ENCODE data around the gene INSC.

The INSC gene

DNA sequence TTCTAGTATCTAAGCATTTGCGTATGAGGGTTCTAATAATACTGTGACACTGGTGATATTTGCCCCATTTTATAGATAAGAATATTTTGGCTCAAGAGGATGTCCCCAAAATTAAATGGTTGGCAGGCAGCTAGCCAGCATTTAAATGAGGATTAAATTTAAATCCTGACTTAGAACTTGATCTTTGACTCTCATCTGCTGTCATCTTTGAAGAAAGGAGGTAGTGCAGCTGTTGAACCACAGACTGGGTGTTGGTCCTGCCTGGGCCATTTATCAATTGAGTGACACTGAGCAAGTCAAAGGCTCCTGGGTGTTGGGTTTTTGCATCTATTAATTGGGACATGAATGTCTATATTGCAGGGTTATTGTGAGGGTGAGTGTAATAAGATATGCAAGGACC lies 112.3 kb downstream of the INSC start:
- Histone ChIP-seq H3K27me3 (ENCODE audit: low read depth, low read length) (no peaks in the 10 kb centered on the region), H3K4me3 (ENCODE audit: low read depth in 1 of 2, low read length in 2 of 2) (no peak overlapping the region), H3K36me3 (ENCODE audit: control insufficient read depth in 1 of 2, insufficient read depth in 2 of 2, low read length in 2 of 2) (no peaks in the 10 kb centered on the region), H3K4me1 (ENCODE audit: control insufficient read depth in 1 of 2, insufficient read depth in 2 of 2, low read length in 2 of 2) (peaks cover 0 to 7% of the 10 kb centered on the region in 2 donors), H3K27ac (ENCODE audit: low read length) (no peak overlapping the region), H3K9me3 (ENCODE audit: control insufficient read depth in 1 of 2, low read length in 2 of 2) (no peaks in the 10 kb centered on the region)

- H3K36me3 ChIP-seq (ENCODE audit: control insufficient read depth in 1 of 2, insufficient read depth in 2 of 2, low read length in 2 of 2), result no peaks in the 10 kb centered on the region
- H3K9me3 ChIP-seq (ENCODE audit: control insufficient read depth in 1 of 2, low read length in 2 of 2), result no peaks in the 10 kb centered on the region
- no peaks in the 10 kb centered on the region for H3K27me3 ChIP-seq (ENCODE audit: low read depth, low read length)
- H3K27ac ChIP-seq (ENCODE audit: low read length), result no peak overlapping the region
- H3K4me3 ChIP-seq (ENCODE audit: low read depth in 1 of 2, low read length in 2 of 2), result no peak overlapping the region
- H3K4me1 ChIP-seq (ENCODE audit: control insufficient read depth in 1 of 2, insufficient read depth in 2 of 2, low read length in 2 of 2), result peaks cover 0 to 2% of the 10 kb centered on the region in 2 donors
Observed at GRCh38 chr11:15228331-15228849, 113.7 kb downstream of the INSC start.

DNA sequence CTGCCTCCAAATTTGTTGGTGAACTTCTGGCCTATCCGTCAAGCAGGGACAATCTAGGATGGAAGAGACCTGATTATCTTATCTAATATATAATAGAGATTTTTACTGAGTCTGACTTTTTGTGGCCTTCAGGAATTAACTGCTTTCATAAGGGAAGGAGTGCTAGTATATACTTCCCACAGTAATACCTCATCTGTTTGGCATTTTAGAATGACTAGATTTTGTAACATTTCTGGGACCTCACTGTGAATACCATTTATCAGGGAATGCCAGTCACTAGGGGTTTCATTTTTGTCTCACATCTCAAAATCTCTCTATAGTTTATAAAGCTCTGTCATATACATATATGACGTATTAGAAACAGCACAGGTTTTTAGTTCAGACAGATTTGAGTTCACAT lies 114.3 kb downstream of the INSC start:
- Histone ChIP-seq H3K27ac (ENCODE audit: low read length) (no peak overlapping the region), H3K36me3 (ENCODE audit: control insufficient read depth in 1 of 2, insufficient read depth in 2 of 2, low read length in 2 of 2) (no peaks in the 10 kb centered on the region), H3K4me1 (ENCODE audit: control insufficient read depth in 1 of 2, insufficient read depth in 2 of 2, low read length in 2 of 2) (no peaks in the 10 kb centered on the region), H3K4me3 (ENCODE audit: low read depth in 1 of 2, low read length in 2 of 2) (no peak overlapping the region), H3K27me3 (ENCODE audit: low read depth, low read length) (no peaks in the 10 kb centered on the region), H3K9me3 (ENCODE audit: control insufficient read depth in 1 of 2, low read length in 2 of 2) (no peaks in the 10 kb centered on the region)

- Histone ChIP-seq H3K36me3 (ENCODE audit: control insufficient read depth in 1 of 2, insufficient read depth in 2 of 2, low read length in 2 of 2) (no peaks in the 10 kb centered on the region), H3K9me3 (ENCODE audit: control insufficient read depth in 1 of 2, low read length in 2 of 2) (no peaks in the 10 kb centered on the region), H3K27me3 (ENCODE audit: low read depth, low read length) (no peaks in the 10 kb centered on the region), H3K4me1 (ENCODE audit: control insufficient read depth in 1 of 2, insufficient read depth in 2 of 2, low read length in 2 of 2) (no peaks in the 10 kb centered on the region), H3K27ac (ENCODE audit: low read length) (no peak overlapping the region), H3K4me3 (ENCODE audit: low read depth in 1 of 2, low read length in 2 of 2) (no peak overlapping the region)
Observed at GRCh38 chr11:15232496-15232895, 117.8 kb downstream of the INSC start.

DNA sequence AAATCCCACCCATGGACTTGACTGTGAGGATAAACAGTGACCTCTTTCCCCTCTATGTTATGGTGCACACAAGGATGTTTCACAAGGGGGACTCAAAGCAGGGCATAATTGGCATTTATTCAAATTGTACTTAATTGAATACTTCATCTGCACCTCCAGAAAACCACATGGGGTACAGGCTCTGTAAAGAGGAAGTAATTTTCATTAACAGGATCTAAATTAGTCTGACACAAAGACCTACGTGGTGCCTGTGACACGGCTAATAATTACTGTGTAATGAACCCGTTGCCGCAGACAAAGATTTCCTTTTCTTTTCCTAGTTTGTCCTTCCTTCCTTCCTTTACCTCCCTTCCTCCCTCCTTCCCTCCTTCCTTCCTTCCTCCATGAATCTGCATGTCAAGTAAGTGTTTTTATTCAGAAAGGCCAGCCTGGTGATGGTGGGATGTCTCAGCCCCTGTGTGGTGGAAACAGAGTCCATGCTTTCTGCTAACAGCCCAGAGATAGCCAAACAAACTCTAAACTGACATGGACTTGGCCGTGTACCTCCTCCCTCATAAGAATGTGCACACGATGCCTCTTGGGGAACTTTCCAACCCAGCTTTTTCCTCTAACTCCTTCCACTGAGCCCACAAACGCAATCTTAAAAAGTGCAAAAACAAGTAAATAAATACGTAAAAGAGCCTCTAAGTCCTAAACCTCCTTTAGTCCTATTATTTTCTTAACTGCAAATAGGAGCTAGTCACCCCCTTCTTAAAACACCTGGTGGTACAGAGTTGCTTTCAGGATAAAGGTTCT lies 118.8 kb downstream of the INSC start:
- H3K9me3 ChIP-seq (ENCODE audit: control insufficient read depth in 1 of 2, low read length in 2 of 2), result peaks cover 0 to 3% of the 10 kb centered on the region in 2 donors
- H3K36me3 ChIP-seq (ENCODE audit: control insufficient read depth in 1 of 2, insufficient read depth in 2 of 2, low read length in 2 of 2), result no peaks in the 10 kb centered on the region
- no peaks in the 10 kb centered on the region for H3K27me3 ChIP-seq (ENCODE audit: low read depth, low read length)
- H3K4me1 ChIP-seq (ENCODE audit: control insufficient read depth in 1 of 2, insufficient read depth in 2 of 2, low read length in 2 of 2), result no peaks in the 10 kb centered on the region
- H3K27ac ChIP-seq (ENCODE audit: low read length), result no peak overlapping the region
- no peak overlapping the region for H3K4me3 ChIP-seq (ENCODE audit: low read depth in 1 of 2, low read length in 2 of 2)

DNA sequence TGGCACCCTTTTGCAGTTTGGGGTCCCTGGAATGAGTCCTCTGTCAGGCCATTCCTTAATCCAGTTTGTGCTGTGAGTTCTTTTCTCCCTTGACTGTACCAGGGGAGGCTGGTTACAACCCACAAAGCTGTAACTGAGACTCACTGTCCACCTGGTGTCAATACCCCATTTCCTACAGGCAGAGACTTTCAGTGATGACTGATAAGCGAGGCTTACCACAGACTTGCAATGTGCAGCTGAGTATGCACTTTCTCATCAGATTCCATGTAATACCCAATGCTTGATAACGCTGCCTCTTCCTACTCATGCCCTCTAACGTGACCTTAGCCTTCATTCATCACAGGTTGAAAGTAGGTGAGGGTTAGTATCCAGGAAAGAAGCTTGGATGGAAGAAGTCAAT lies 120.1 kb downstream of the INSC start:
- Histone ChIP-seq H3K9me3 (ENCODE audit: control insufficient read depth in 1 of 2, low read length in 2 of 2) (peaks cover 0 to 7% of the 10 kb centered on the region in 2 donors), H3K4me1 (ENCODE audit: control insufficient read depth in 1 of 2, insufficient read depth in 2 of 2, low read length in 2 of 2) (no peaks in the 10 kb centered on the region), H3K4me3 (ENCODE audit: low read depth in 1 of 2, low read length in 2 of 2) (no peak overlapping the region), H3K27me3 (ENCODE audit: low read depth, low read length) (no peaks in the 10 kb centered on the region), H3K36me3 (ENCODE audit: control insufficient read depth in 1 of 2, insufficient read depth in 2 of 2, low read length in 2 of 2) (no peaks in the 10 kb centered on the region), H3K27ac (ENCODE audit: low read length) (no peak overlapping the region)

- H3K36me3 ChIP-seq (ENCODE audit: control insufficient read depth in 1 of 2, insufficient read depth in 2 of 2, low read length in 2 of 2), result no peaks in the 10 kb centered on the region
- no peaks in the 10 kb centered on the region for H3K4me1 ChIP-seq (ENCODE audit: control insufficient read depth in 1 of 2, insufficient read depth in 2 of 2, low read length in 2 of 2)
Observed at GRCh38 chr11:15236559-15236958, 121.8 kb downstream of the INSC start.

DNA sequence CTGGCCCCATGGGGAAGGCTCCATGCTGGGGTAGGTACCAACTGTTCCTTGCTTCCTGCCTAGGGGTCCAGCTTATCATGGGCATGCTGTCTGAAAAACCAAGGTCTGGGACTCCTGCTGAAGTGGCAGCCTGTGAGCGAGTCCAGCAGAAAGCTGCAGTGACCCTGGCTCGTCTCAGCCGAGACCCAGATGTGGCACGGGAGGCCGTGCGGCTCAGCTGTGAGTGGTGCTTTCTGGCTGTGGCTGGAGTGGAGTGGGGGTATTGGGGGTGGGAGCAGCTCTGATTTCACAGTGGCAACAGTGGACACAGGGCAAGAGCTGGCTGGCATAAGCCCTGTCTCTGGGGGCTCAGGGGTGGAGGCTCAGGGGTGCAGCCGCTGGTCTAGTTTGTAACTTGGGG lies 124.1 kb downstream of the INSC start:
- H3K4me3 ChIP-seq (ENCODE audit: low read depth in 1 of 2, low read length in 2 of 2), result no peak overlapping the region

More at GRCh38 chr11:15236559-15236958, 121.8 kb downstream of the INSC start:
- Histone ChIP-seq H3K27ac (ENCODE audit: low read length) (no peak overlapping the region), H3K4me3 (ENCODE audit: low read depth in 1 of 2, low read length in 2 of 2) (no peak overlapping the region), H3K9me3 (ENCODE audit: control insufficient read depth in 1 of 2, low read length in 2 of 2) (peaks cover 0 to 7% of the 10 kb centered on the region in 2 donors), H3K27me3 (ENCODE audit: low read depth, low read length) (no peaks in the 10 kb centered on the region)

GRCh38 chr11:15248749-15249148 lies 134.0 kb downstream of the INSC start:
- no peaks in the 10 kb centered on the region for H3K27me3 ChIP-seq (ENCODE audit: low read depth, low read length)
- no peak overlapping the region for H3K4me3 ChIP-seq (ENCODE audit: low read depth in 1 of 2, low read length in 2 of 2)
- H3K4me1 ChIP-seq (ENCODE audit: control insufficient read depth in 1 of 2, insufficient read depth in 2 of 2, low read length in 2 of 2), result no peaks in the 10 kb centered on the region
- no peak overlapping the region for H3K27ac ChIP-seq (ENCODE audit: low read length)
- H3K9me3 ChIP-seq (ENCODE audit: control insufficient read depth in 1 of 2, low read length in 2 of 2), result no peaks in the 10 kb centered on the region
- H3K36me3 ChIP-seq (ENCODE audit: control insufficient read depth in 1 of 2, insufficient read depth in 2 of 2, low read length in 2 of 2), result no peaks in the 10 kb centered on the region

More for the DNA sequence above, 124.1 kb downstream of the INSC start:
- H3K27ac ChIP-seq (ENCODE audit: low read length), result no peak overlapping the region
- no peaks in the 10 kb centered on the region for H3K27me3 ChIP-seq (ENCODE audit: low read depth, low read length)
- H3K36me3 ChIP-seq (ENCODE audit: control insufficient read depth in 1 of 2, insufficient read depth in 2 of 2, low read length in 2 of 2), result no peaks in the 10 kb centered on the region
- no peaks in the 10 kb centered on the region for H3K4me1 ChIP-seq (ENCODE audit: control insufficient read depth in 1 of 2, insufficient read depth in 2 of 2, low read length in 2 of 2)
- peaks cover 0 to 7% of the 10 kb centered on the region in 2 donors for H3K9me3 ChIP-seq (ENCODE audit: control insufficient read depth in 1 of 2, low read length in 2 of 2)

DNA sequence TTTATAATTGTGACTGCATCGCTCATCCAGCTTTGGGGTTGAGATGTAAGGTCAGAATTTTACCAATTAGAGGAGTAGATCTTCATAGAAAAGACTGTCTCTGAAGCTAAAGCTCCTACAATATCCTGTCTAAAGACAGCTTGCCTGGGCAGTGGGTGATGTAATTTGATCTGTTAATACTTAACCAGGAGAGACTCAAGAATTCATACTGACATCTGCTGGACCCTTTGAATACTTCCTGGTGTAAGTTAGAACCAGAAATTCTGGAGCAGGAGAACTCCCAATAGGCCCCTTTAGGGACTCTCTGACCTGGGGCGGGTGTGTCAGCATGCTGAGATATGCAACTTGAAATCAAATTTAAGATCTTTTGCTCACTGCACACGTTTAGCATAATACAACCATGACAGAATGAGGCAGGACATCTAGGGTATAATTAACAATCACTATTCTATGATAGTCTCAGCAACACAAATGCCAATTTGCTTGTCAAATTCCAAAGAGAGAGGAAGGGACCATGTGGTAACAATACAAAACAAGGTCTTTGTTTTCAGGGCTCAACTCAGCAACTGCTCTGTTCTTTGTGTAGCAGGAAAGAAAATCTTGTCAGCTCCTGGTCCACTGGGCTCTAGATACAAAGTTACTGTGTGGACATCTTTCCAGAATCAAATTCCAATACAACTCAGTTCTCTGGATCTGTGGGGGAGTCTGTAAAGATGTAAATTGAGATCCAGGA lies 143.9 kb downstream of the INSC start:
- H3K9me3 ChIP-seq (ENCODE audit: control insufficient read depth in 1 of 2, low read length in 2 of 2), result no peaks in the 10 kb centered on the region
- no peak overlapping the region for H3K27ac ChIP-seq (ENCODE audit: low read length)
- H3K4me3 ChIP-seq (ENCODE audit: low read depth in 1 of 2, low read length in 2 of 2), result no peak overlapping the region
- H3K27me3 ChIP-seq (ENCODE audit: low read depth, low read length), result no peaks in the 10 kb centered on the region
- H3K36me3 ChIP-seq (ENCODE audit: control insufficient read depth in 1 of 2, insufficient read depth in 2 of 2, low read length in 2 of 2), result no peaks in the 10 kb centered on the region
- no peaks in the 10 kb centered on the region for H3K4me1 ChIP-seq (ENCODE audit: control insufficient read depth in 1 of 2, insufficient read depth in 2 of 2, low read length in 2 of 2)

- no peaks in the 10 kb centered on the region for H3K4me1 ChIP-seq (ENCODE audit: control insufficient read depth in 1 of 2, insufficient read depth in 2 of 2, low read length in 2 of 2)
- H3K9me3 ChIP-seq (ENCODE audit: control insufficient read depth in 1 of 2, low read length in 2 of 2), result peaks cover 6 to 14% of the 10 kb centered on the region in 2 donors
- H3K4me3 ChIP-seq (ENCODE audit: low read depth in 1 of 2, low read length in 2 of 2), result no peak overlapping the region
- H3K27ac ChIP-seq (ENCODE audit: low read length), result no peak overlapping the region
- no peaks in the 10 kb centered on the region for H3K36me3 ChIP-seq (ENCODE audit: control insufficient read depth in 1 of 2, insufficient read depth in 2 of 2, low read length in 2 of 2)
- H3K27me3 ChIP-seq (ENCODE audit: low read depth, low read length), result no peaks in the 10 kb centered on the region
Observed at GRCh38 chr11:15266999-15267398, 152.3 kb downstream of the INSC start.
